CD14-positive monocyte (primary cell): ENCODE results near the gene ZFPM1. TPM values are rescaled to one million over a fixed set of nuclear protein-coding genes. Genes with fewer than 3 reads are reported as not detected.

Source experiments
- DNase-seq, 3 donors: peaks; one replicate each; pipeline ENCODE4 v3.0.0-alpha.2; 2011 to 2022
- H2AFZ ChIP-seq: 2 replicates; pipeline ENCODE4 v1.6.0; 2012; ENCODE audit warnings: mild to moderate bottlenecking, low read depth, low read length, inconsistent platforms; ENCODE audit not compliant: insufficient read depth, poor library complexity, severe bottlenecking
- H3K27ac ChIP-seq, 2 donors: 1 replicate in 1 of 2; 2 replicates in 1 of 2; pipeline ENCODE4 v1.5.1; 2012 to 2013; ENCODE audit warnings: low read length in 2 of 2, control low read depth in 1 of 2, inconsistent platforms in 1 of 2, low read depth in 1 of 2, mild to moderate bottlenecking in 1 of 2
- H3K27me3 ChIP-seq, 2 donors: one replicate each; pipeline versions ENCODE4 v1.6.0 to v1.6.1; 2011 to 2013; ENCODE audit warnings: low read length in 2 of 2; ENCODE audit not compliant: control insufficient read depth in 2 of 2, insufficient read depth in 2 of 2
- H3K36me3 ChIP-seq, 2 donors: replicated peaks in 1 of 2; 1 replicate in 1 of 2; 2 replicates in 1 of 2; pipeline versions ENCODE4 v1.5.1 to v1.6.1; 2012 to 2013; ENCODE audit warnings: low read length in 2 of 2, control low read depth in 1 of 2, inconsistent platforms in 1 of 2, mild to moderate bottlenecking in 1 of 2; ENCODE audit not compliant: insufficient read depth in 2 of 2, control insufficient read depth in 1 of 2
- H3K4me1 ChIP-seq, 2 donors: 1 replicate in 1 of 2; 2 replicates in 1 of 2; pipeline versions ENCODE4 v1.5.1 to v1.6.1; 2012 to 2013; ENCODE audit warnings: low read length in 2 of 2, control low read depth in 1 of 2, inconsistent platforms in 1 of 2, mild to moderate bottlenecking in 1 of 2, moderate library complexity in 1 of 2; ENCODE audit not compliant: insufficient read depth in 2 of 2, control insufficient read depth in 1 of 2
- H3K4me2 ChIP-seq: replicated peaks from 2 replicates; pipeline ENCODE3; 2012; ENCODE audit warnings: low read length, moderate library complexity, mild to moderate bottlenecking; ENCODE audit not compliant: poor library complexity, severe bottlenecking; ENCODE audit errors: extremely low read depth
- H3K4me3 ChIP-seq, 3 experiments: fragments of 200-600 bp in 1 of 3; sonication (generic) in 1 of 3; replicated peaks in 1 of 3; 1 replicate in 2 of 3; 2 replicates in 1 of 3; pipeline ENCODE4 v1.5.1; 2011 to 2013; ENCODE audit warnings: low read length in 3 of 3, mild to moderate bottlenecking in 3 of 3, control low read depth in 2 of 3, low read depth in 2 of 3, inconsistent platforms in 1 of 3, moderate library complexity in 1 of 3
- H3K79me2 ChIP-seq: 2 replicates; pipeline ENCODE4 v1.6.0; 2012; ENCODE audit warnings: mild to moderate bottlenecking, control low read depth, inconsistent platforms, low read length, moderate library complexity; ENCODE audit not compliant: insufficient read depth
- H3K9ac ChIP-seq: 2 replicates; pipeline ENCODE4 v1.6.0; 2017; ENCODE audit warnings: low read length, mild to moderate bottlenecking; ENCODE audit not compliant: insufficient read depth, poor library complexity, severe bottlenecking
- H3K9me3 ChIP-seq, 2 donors: replicated peaks in 1 of 2; 1 replicate in 1 of 2; 2 replicates in 1 of 2; pipeline versions ENCODE4 v1.5.1 to v1.6.1; 2012 to 2013; ENCODE audit warnings: low read length in 2 of 2, control low read depth in 1 of 2; ENCODE audit not compliant: control insufficient read depth in 1 of 2, insufficient read depth in 1 of 2
- H4K20me1 ChIP-seq: 2 replicates; pipeline ENCODE4 v1.6.0; 2012; ENCODE audit warnings: mild to moderate bottlenecking, low read length, control low read depth, moderate library complexity; ENCODE audit not compliant: insufficient read depth
- H3K27ac Mint-ChIP-seq, 7 donors: one replicate each; pipeline ENCODE4 v1.8.0; 2020; ENCODE audit warnings: mild to moderate bottlenecking in 7 of 7, mixed read lengths in 7 of 7, moderate library complexity in 6 of 7, inconsistent platforms in 2 of 7
- H3K27me3 Mint-ChIP-seq, 3 donors: one replicate each; pipeline ENCODE4 v1.8.0; 2021 to 2022; ENCODE audit warnings: low read depth in 3 of 3, mild to moderate bottlenecking in 3 of 3, mixed read lengths in 3 of 3, moderate library complexity in 3 of 3, inconsistent platforms in 1 of 3
- H3K36me3 Mint-ChIP-seq, 2 donors: one replicate each; pipeline ENCODE4 v1.8.0; 2020; ENCODE audit warnings: mixed read lengths in 2 of 2, inconsistent platforms in 1 of 2, mild to moderate bottlenecking in 1 of 2
- H3K4me1 Mint-ChIP-seq: one replicate; pipeline ENCODE4 v1.8.0; 2020; ENCODE audit warnings: mild to moderate bottlenecking, mixed read lengths
- H3K4me3 Mint-ChIP-seq, 2 donors: one replicate each; pipeline ENCODE4 v1.8.0; 2020; ENCODE audit warnings: mild to moderate bottlenecking in 2 of 2, mixed read lengths in 2 of 2, moderate library complexity in 1 of 2
- H3K9me3 Mint-ChIP-seq, 7 donors: one replicate each; pipeline ENCODE4 v1.8.0; 2020 to 2022; ENCODE audit warnings: mixed read lengths in 7 of 7, mild to moderate bottlenecking in 6 of 7, moderate library complexity in 6 of 7, inconsistent platforms in 2 of 7
- WGBS: methylation state at CpG from one replicate; pipeline ENCODE4 v1.1.5; 2013; ENCODE audit warnings: missing lambda C conversion rate; ENCODE audit not compliant: insufficient coverage; 5-methylcytosine and 5-hydroxymethylcytosine counted together
- intact Hi-C, 2 donors: fragments of 100-400 bp; cut with micrococcal nuclease; formaldehyde crosslinking; loops; one replicate each; pipeline versions ENCODE4 v1.15.0 to v1.15.1; 2023
- polyA plus RNA-seq, 3 donors: library from polyadenylated mRNA; depleted of rRNA in 1 of 3; unstranded in 2 of 3; stranded (reverse) in 1 of 3; fragments of 300-500 nt in 2 of 3; fragments of >200 nt in 1 of 3; fragmentation: Illumina TruSeq in 2 of 3; gene quantifications; 1 replicate in 2 of 3; 2 replicates in 1 of 3; pipeline ENCODE4 v1.2.3, GENCODE V29; 2012 to 2021
- TF ChIP-seq, protein P1 (sequence below): fragments of 200-600 bp; IDR thresholded peaks from one replicate; pipeline ENCODE4 v1.8.0; 2022; ENCODE audit warnings: antibody characterized with exemption, mild to moderate bottlenecking

Gene ZFPM1
- polyA plus RNA-seq, 3 donors: 0.04 to 0.19 (median 0.12) TPM

GRCh38 chr16:88504489-88505404 lies 51.7 kb downstream of the ZFPM1 start:
- Mint-ChIP-seq H3K9me3 (no peaks in the 10 kb centered on the region), H3K4me1 (no peaks in the 10 kb centered on the region), H3K27ac (no peak overlapping the region), H3K27me3 (peaks cover 0 to 8% (median 3%) of the 10 kb centered on the region in 3 donors), H3K4me3 (no peak overlapping the region), H3K36me3 (no peaks in the 10 kb centered on the region)
- 95% methylated on average over 25 of the region's 28 CpGs for WGBS
- intact Hi-C loops: no loop called here
- Histone ChIP-seq H2AFZ (no peak overlapping the region), H3K27me3 (no peaks in the 10 kb centered on the region), H3K27ac (no peak overlapping the region), H3K4me1 (no peaks in the 10 kb centered on the region), H3K9ac (no peak overlapping the region), H3K4me2 (no peak overlapping the region), H3K4me3 (no peak overlapping the region), H4K20me1 (no peaks in the 10 kb centered on the region), H3K36me3 (no peaks in the 10 kb centered on the region), H3K79me2 (no peaks in the 10 kb centered on the region), H3K9me3 (no peaks in the 10 kb centered on the region)
- no peak for DNase-seq
- TF ChIP-seq, protein P1, sequence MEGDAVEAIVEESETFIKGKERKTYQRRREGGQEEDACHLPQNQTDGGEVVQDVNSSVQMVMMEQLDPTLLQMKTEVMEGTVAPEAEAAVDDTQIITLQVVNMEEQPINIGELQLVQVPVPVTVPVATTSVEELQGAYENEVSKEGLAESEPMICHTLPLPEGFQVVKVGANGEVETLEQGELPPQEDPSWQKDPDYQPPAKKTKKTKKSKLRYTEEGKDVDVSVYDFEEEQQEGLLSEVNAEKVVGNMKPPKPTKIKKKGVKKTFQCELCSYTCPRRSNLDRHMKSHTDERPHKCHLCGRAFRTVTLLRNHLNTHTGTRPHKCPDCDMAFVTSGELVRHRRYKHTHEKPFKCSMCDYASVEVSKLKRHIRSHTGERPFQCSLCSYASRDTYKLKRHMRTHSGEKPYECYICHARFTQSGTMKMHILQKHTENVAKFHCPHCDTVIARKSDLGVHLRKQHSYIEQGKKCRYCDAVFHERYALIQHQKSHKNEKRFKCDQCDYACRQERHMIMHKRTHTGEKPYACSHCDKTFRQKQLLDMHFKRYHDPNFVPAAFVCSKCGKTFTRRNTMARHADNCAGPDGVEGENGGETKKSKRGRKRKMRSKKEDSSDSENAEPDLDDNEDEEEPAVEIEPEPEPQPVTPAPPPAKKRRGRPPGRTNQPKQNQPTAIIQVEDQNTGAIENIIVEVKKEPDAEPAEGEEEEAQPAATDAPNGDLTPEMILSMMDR: no peak

GRCh38 chr16:88505405-88506082 lies 52.5 kb downstream of the ZFPM1 start:
- Histone ChIP-seq H4K20me1 (no peaks in the 10 kb centered on the region), H2AFZ (no peak overlapping the region), H3K36me3 (no peaks in the 10 kb centered on the region), H3K4me3 (no peak overlapping the region), H3K4me2 (no peak overlapping the region), H3K27ac (no peak overlapping the region), H3K4me1 (no peaks in the 10 kb centered on the region), H3K79me2 (no peaks in the 10 kb centered on the region), H3K9ac (no peak overlapping the region), H3K9me3 (no peaks in the 10 kb centered on the region), H3K27me3 (no peaks in the 10 kb centered on the region)
- intact Hi-C loops: no loop called here
- Mint-ChIP-seq H3K27ac (no peak overlapping the region), H3K36me3 (no peaks in the 10 kb centered on the region), H3K4me1 (no peaks in the 10 kb centered on the region), H3K4me3 (no peak overlapping the region), H3K27me3 (peaks cover 0 to 3% (median 2%) of the 10 kb centered on the region in 3 donors), H3K9me3 (no peaks in the 10 kb centered on the region)
- WGBS: 57% methylated on average over 11 of the region's 22 CpGs
- TF ChIP-seq, protein P1: peak; percentile 55
- DNase-seq: no peak
